Naive thymus-derived CD4-positive, alpha-beta T cell (primary cell): ENCODE measurements around the gene CXCR4. TPM values are rescaled to one million over a fixed set of nuclear protein-coding genes. Genes with fewer than 3 reads are reported as not detected.

Experiments
- ATAC-seq: fragments of 150-1000 bp; cut with Tn5 transposase; 2 replicates; pipeline ENCODE4 v1.10.0; 2021; ENCODE audit warnings: mild to moderate bottlenecking, moderate library complexity
- CTCF ChIA-PET: fragments of 350-600 bp; sonication (Branson Sonifier 250); formaldehyde crosslinking; loops from one replicate; lab custom pipeline; 2021; ENCODE audit warnings: antibody characterized with exemption; lab: Charles Lee
- POLR2A ChIA-PET: fragments of 350-600 bp; sonication (Branson Sonifier 250); formaldehyde crosslinking; loops from one replicate; lab custom pipeline; 2021; ENCODE audit warnings: antibody characterized with exemption, inconsistent platforms; lab: Charles Lee
- DNase-seq, 9 donors: peaks; one replicate each; pipeline versions ENCODE4 v3.0.0 to v3.0.0-alpha.2; 2020 to 2022; ENCODE audit warnings: mixed read lengths in 1 of 9
- H3K27ac ChIP-seq: one replicate; pipeline ENCODE4 v1.7.0; 2013; ENCODE audit warnings: mild to moderate bottlenecking, low read depth, low read length, moderate library complexity
- H3K27me3 ChIP-seq, 2 donors: one replicate each; pipeline ENCODE4 v1.7.0; 2013; ENCODE audit warnings: low read length in 2 of 2, mild to moderate bottlenecking in 2 of 2, moderate library complexity in 2 of 2; ENCODE audit not compliant: control insufficient read depth in 2 of 2, insufficient read depth in 2 of 2
- H3K36me3 ChIP-seq, 3 experiments: 1 replicate in 2 of 3; 2 replicates in 1 of 3; pipeline ENCODE4 v1.7.0; 2013; ENCODE audit warnings: low read length in 3 of 3, mild to moderate bottlenecking in 3 of 3, moderate library complexity in 1 of 3; ENCODE audit not compliant: insufficient read depth in 3 of 3, control insufficient read depth in 2 of 3
- H3K4me1 ChIP-seq, 2 donors: one replicate each; pipeline ENCODE4 v1.7.0; 2013; ENCODE audit warnings: low read length in 2 of 2, mild to moderate bottlenecking in 2 of 2, moderate library complexity in 1 of 2; ENCODE audit not compliant: control insufficient read depth in 2 of 2, insufficient read depth in 2 of 2
- H3K4me3 ChIP-seq: 2 replicates; pipeline ENCODE4 v1.7.0; 2013; ENCODE audit warnings: mild to moderate bottlenecking, low read length
- H3K9me3 ChIP-seq, 3 experiments: 1 replicate in 2 of 3; 2 replicates in 1 of 3; pipeline ENCODE4 v1.7.0; 2013; ENCODE audit warnings: low read length in 3 of 3; ENCODE audit not compliant: control insufficient read depth in 2 of 3
- H3K27ac Mint-ChIP-seq, 9 donors: one replicate each; pipeline ENCODE4 v1.8.0; 2020 to 2022; ENCODE audit warnings: mixed read lengths in 9 of 9, mild to moderate bottlenecking in 8 of 9, moderate library complexity in 5 of 9, inconsistent platforms in 2 of 9
- H3K27me3 Mint-ChIP-seq, 5 donors: one replicate each; pipeline ENCODE4 v1.8.0; 2021 to 2022; ENCODE audit warnings: mixed read lengths in 5 of 5, mild to moderate bottlenecking in 1 of 5
- H3K36me3 Mint-ChIP-seq, 5 donors: one replicate each; pipeline ENCODE4 v1.8.0; 2020 to 2022; ENCODE audit warnings: mixed read lengths in 5 of 5, mild to moderate bottlenecking in 3 of 5, inconsistent platforms in 1 of 5
- H3K4me1 Mint-ChIP-seq, 7 donors: one replicate each; pipeline ENCODE4 v1.8.0; 2020 to 2022; ENCODE audit warnings: mixed read lengths in 7 of 7, mild to moderate bottlenecking in 3 of 7, inconsistent platforms in 1 of 7
- H3K4me3 Mint-ChIP-seq, 10 donors: one replicate each; pipeline ENCODE4 v1.8.0; 2020 to 2022; ENCODE audit warnings: mild to moderate bottlenecking in 10 of 10, mixed read lengths in 10 of 10, moderate library complexity in 6 of 10, inconsistent platforms in 2 of 10
- H3K9me3 Mint-ChIP-seq, 11 donors: one replicate each; pipeline ENCODE4 v1.8.0; 2020 to 2022; ENCODE audit warnings: mixed read lengths in 11 of 11, mild to moderate bottlenecking in 4 of 11, inconsistent platforms in 1 of 11, moderate library complexity in 1 of 11
- intact Hi-C, 2 donors: fragments of 100-400 bp; cut with micrococcal nuclease; formaldehyde crosslinking; loops; one replicate each; pipeline ENCODE4 v1.15.1; 2023
- polyA plus RNA-seq, 2 donors: library from polyadenylated mRNA; unstranded; fragments of 300-500 nt; fragmentation: Illumina TruSeq; gene quantifications; one replicate each; pipeline ENCODE4 v1.2.3, GENCODE V29; 2021
- total RNA-seq, 6 experiments: library from RNA in 5 of 6; stranded (reverse) in 5 of 6; gene quantifications; 1 replicate in 5 of 6; 2 replicates in 1 of 6; pipeline ENCODE4 v1.2.3 and lab custom pipeline; 2021 to 2026

Gene CXCR4
- total and polyA plus RNA-seq, 7 experiments from 2014 or later: 239 to 1,323 (median 368) TPM

DNA sequence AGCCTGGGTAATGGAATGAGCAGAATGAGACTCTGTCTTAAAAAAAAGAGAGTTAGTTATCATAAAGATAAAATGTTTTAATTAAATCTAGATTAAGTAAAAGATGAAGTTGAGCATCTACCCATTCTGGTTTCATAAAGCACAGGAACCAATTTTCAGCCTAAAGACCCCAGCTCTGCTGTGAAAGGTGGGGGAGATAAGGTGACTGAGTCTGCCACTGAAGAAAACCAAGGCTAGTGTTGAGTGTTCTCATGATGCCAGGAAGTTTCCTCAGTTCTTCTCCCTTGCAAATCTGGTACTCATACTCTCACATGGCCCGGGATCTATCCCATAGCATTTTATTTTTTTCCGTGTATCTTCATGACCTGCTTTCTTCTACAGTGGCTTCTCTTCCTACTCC lies 10.4 kb upstream of the CXCR4 start:
- ChIA-PET CTCF (interaction anchor here (0.5 to 1.8 kb wide), 3 partner anchors 8 to 40 kb away, joined by 4 to 5 read pairs (median 4); no protein-coding TSS in a partner anchor), POLR2A (interaction anchor here (0.6 to 13.4 kb wide), 15 partner anchors 9 to 1993 kb away, joined by 3 to 331 read pairs (median 5); partner anchors contain the start of gene CXCR4)
- peak overlapping the region; percentile 36 for H3K4me3 ChIP-seq
- H3K36me3 ChIP-seq: no peaks in the 10 kb centered on the region
- Mint-ChIP-seq H3K36me3 (peaks cover 0 to 10% (median 0%) of the 10 kb centered on the region in 5 donors), H3K27ac (peak overlapping the region; percentile 94 to 100 (median 99)), H3K4me1 (peaks cover 60 to 100% (median 97%) of the 10 kb centered on the region in 7 donors), H3K27me3 (peaks cover 0 to 60% (median 0%) of the 10 kb centered on the region in 5 donors), H3K4me3 (peak overlapping the region; percentile 46 to 92 (median 81)), H3K9me3 (peaks cover 0 to 2% (median 0%) of the 10 kb centered on the region in 11 donors)
- DNase-seq: peak in 1 of 9 donors; percentile 7
- peaks cover 89% of the 10 kb centered on the region in 2 donors for H3K4me1 ChIP-seq
- H3K9me3 ChIP-seq: no peaks in the 10 kb centered on the region
- no peak for ATAC-seq
- H3K27ac ChIP-seq: peak overlapping the region; percentile 99
- intact Hi-C loops: no loop called here
- H3K27me3 ChIP-seq: no peaks in the 10 kb centered on the region

DNA sequence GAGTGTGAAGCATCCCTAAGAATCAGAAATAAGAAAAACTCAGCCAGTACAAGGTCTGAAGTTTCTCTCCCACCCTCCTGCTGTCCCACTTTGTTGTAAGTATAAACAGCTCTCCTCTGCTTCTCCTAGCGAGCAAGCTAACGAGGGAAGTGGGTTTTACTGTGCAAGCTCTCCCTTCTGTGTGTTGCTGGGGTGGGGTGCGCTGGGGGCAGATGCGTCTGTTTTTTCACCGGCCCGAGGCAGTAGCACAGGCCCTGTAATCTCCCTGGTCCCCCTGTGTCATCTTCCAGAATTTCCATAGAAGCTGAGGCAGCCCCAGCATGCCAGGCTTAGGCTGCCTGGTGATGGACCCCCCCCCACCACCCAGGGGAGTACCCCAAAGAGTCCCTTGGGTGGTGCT lies 9.4 kb upstream of the CXCR4 start:
- ATAC-seq (no peak), DNase-seq (peak in 4 of 9 donors; percentile 49 to 55 (median 51))
- POLR2A ChIA-PET: interaction anchor here (0.6 to 13.4 kb wide), 12 partner anchors 8 to 258 kb away, joined by 3 to 331 read pairs (median 6); partner anchors contain the start of gene CXCR4
- peak overlapping the region in 9 of 10 donors; percentile 67 to 92 (median 78) for H3K4me3 Mint-ChIP-seq
- Histone ChIP-seq H3K36me3 (no peaks in the 10 kb centered on the region), H3K27ac (peak overlapping the region; percentile 99), H3K4me1 (peaks cover 82 to 84% of the 10 kb centered on the region in 2 donors), H3K4me3 (no peak overlapping the region), H3K27me3 (no peaks in the 10 kb centered on the region), H3K9me3 (no peaks in the 10 kb centered on the region)
- H3K27me3 Mint-ChIP-seq: peaks cover 0 to 67% (median 0%) of the 10 kb centered on the region in 5 donors
- H3K4me1 Mint-ChIP-seq: peaks cover 56 to 100% (median 96%) of the 10 kb centered on the region in 7 donors
- H3K27ac Mint-ChIP-seq: peak overlapping the region in 8 of 9 donors; percentile 99 to 100 (median 99)
- H3K9me3 Mint-ChIP-seq: peaks cover 0 to 2% (median 0%) of the 10 kb centered on the region in 11 donors
- peaks cover 0 to 11% (median 0%) of the 10 kb centered on the region in 5 donors for H3K36me3 Mint-ChIP-seq
- intact Hi-C loops: loop anchor here in 1 of 2 donors (1.0 kb wide), 2 partner anchors 8 to 9 kb away; no protein-coding TSS in a partner anchor
- CTCF ChIA-PET: interaction anchor here (1.1 to 1.8 kb wide), 2 partner anchors 9 to 10 kb away, joined by 4 to 5 read pairs; no protein-coding TSS in a partner anchor

DNA sequence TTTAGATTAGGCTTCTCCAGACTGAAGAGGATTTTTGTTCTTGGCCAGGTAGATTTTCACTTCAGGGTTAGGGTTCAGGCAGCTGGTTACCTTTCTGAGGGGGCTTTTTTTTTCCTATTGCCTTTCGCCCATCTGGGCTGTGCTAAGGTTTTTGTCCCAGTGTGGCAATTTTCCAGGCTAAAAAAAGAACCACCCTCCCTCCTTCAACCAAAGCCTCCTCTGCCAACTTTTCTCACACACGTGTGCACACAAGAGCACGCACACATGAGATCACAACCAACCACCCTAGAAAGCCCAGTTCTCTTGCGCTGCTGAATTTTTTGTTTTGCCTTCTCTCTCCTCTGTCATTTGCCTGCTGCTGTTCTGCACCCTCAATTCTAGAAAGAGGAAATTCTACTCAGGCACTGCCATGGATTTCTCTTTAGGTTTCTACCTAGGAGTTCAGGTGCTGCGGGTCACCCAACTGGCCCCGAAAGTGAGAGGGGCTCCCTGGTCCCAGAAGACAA lies 8.5 kb upstream of the CXCR4 start:
- peaks cover 0 to 11% (median 0%) of the 10 kb centered on the region in 5 donors for H3K36me3 Mint-ChIP-seq

DNA sequence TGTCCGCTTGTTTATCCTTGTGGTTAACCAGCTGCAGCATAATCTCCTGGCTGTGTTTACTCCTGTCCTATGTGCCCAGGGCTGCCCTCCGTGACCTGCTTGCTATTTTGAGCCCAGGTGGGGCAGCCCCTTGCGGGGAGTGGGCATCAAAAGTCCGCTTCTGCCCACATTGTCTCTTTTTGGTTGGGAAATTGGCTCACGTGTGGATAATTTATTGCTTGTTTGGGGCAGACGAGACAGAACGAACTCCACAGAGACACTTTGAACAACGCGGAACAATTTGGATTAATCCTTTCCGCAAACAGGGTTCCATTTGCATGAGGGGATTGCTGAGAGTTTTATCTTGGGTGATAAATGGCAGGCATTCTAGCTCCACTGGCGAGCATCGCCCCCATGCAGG lies 8.1 kb upstream of the CXCR4 start:
- ATAC-seq (no peak), DNase-seq (no peak)
- Mint-ChIP-seq H3K36me3 (peaks cover 0 to 11% (median 0%) of the 10 kb centered on the region in 5 donors), H3K4me3 (peak overlapping the region in 9 of 10 donors; percentile 9 to 92 (median 78)), H3K27ac (peak overlapping the region in 8 of 9 donors; percentile 99 to 100 (median 99)), H3K27me3 (peaks cover 0 to 80% (median 0%) of the 10 kb centered on the region in 5 donors), H3K9me3 (peaks cover 0 to 5% (median 0%) of the 10 kb centered on the region in 11 donors), H3K4me1 (peaks cover 48 to 100% (median 96%) of the 10 kb centered on the region in 7 donors)
- Histone ChIP-seq H3K9me3 (no peaks in the 10 kb centered on the region), H3K36me3 (no peaks in the 10 kb centered on the region), H3K4me3 (no peak overlapping the region), H3K27ac (peak overlapping the region; percentile 99), H3K27me3 (no peaks in the 10 kb centered on the region), H3K4me1 (peaks cover 72 to 81% of the 10 kb centered on the region in 2 donors)
- POLR2A ChIA-PET: interaction anchor here (0.6 to 6.0 kb wide), 10 partner anchors 8 to 251 kb away, joined by 3 to 178 read pairs (median 5); no protein-coding TSS in a partner anchor
- CTCF ChIA-PET: interaction anchor here (0.7 to 2.0 kb wide), 4 partner anchors 9 to 252 kb away, joined by 3 to 8 read pairs (median 4); no protein-coding TSS in a partner anchor
- intact Hi-C loops: no loop called here

More for the DNA sequence above, 8.5 kb upstream of the CXCR4 start:
- H3K4me3 ChIP-seq: no peak overlapping the region
- H3K27me3 ChIP-seq: no peaks in the 10 kb centered on the region
- no peaks in the 10 kb centered on the region for H3K9me3 ChIP-seq
- Mint-ChIP-seq H3K9me3 (peaks cover 0 to 4% (median 0%) of the 10 kb centered on the region in 11 donors), H3K27ac (peak overlapping the region in 8 of 9 donors; percentile 99 to 100 (median 99)), H3K27me3 (peaks cover 0 to 76% (median 0%) of the 10 kb centered on the region in 5 donors), H3K4me3 (peak overlapping the region in 9 of 10 donors; percentile 67 to 92 (median 78)), H3K4me1 (peaks cover 51 to 100% (median 96%) of the 10 kb centered on the region in 7 donors)
- H3K27ac ChIP-seq: peak overlapping the region; percentile 99
- peaks cover 76 to 85% of the 10 kb centered on the region in 2 donors for H3K4me1 ChIP-seq
- no peak for ATAC-seq
- CTCF ChIA-PET: interaction anchor here (0.7 to 2.0 kb wide), 3 partner anchors 9 to 173 kb away, joined by 3 to 8 read pairs (median 4); no protein-coding TSS in a partner anchor
- H3K36me3 ChIP-seq: no peaks in the 10 kb centered on the region
- POLR2A ChIA-PET: interaction anchor here (0.6 to 6.0 kb wide), 7 partner anchors 8 to 250 kb away, joined by 3 to 178 read pairs (median 6); no protein-coding TSS in a partner anchor
- peak in 1 of 9 donors; percentile 26 for DNase-seq
- intact Hi-C loops: no loop called here

DNA sequence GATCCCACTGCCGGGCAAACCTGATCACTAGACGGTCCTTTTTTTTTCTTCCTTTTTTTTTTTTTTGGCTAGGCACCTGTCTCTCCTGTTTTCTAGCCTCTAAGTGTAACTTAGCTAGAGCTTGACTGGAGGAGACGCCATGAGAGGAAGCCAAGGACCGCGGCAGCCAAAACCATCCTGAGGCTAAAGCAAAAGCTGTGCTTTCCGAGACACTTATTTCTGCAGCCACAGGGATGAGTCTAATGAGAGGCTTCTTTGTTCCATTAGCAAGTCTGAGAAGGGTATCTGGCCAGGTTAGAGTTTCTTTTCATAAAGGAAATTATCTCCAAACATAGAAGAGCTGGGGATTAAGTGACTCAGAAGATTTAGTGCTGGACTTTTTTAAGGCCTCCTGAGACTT lies 7.3 kb upstream of the CXCR4 start:
- no peaks in the 10 kb centered on the region for H3K9me3 ChIP-seq
- no peaks in the 10 kb centered on the region for H3K36me3 ChIP-seq
- peaks cover 65 to 80% of the 10 kb centered on the region in 2 donors for H3K4me1 ChIP-seq
- ChIA-PET POLR2A (interaction anchor here (0.6 to 6.0 kb wide), 14 partner anchors 8 to 129 kb away, joined by 3 to 178 read pairs (median 4); no protein-coding TSS in a partner anchor), CTCF (interaction anchor here (0.6 to 2.0 kb wide), 6 partner anchors 11 to 253 kb away, joined by 3 to 8 read pairs (median 4); no protein-coding TSS in a partner anchor)
- ATAC-seq (no peak), DNase-seq (peak in 1 of 9 donors; percentile 40)
- peak overlapping the region in 9 of 10 donors; percentile 66 to 92 (median 78) for H3K4me3 Mint-ChIP-seq
- peak overlapping the region in 8 of 9 donors; percentile 99 to 100 (median 99) for H3K27ac Mint-ChIP-seq
- peak overlapping the region; percentile 99 for H3K27ac ChIP-seq
- peaks cover 40 to 100% (median 96%) of the 10 kb centered on the region in 7 donors for H3K4me1 Mint-ChIP-seq
- intact Hi-C loops: no loop called here
- H3K27me3 ChIP-seq: no peaks in the 10 kb centered on the region
- peaks cover 0 to 8% (median 0%) of the 10 kb centered on the region in 5 donors for H3K36me3 Mint-ChIP-seq
- peaks cover 0 to 82% (median 0%) of the 10 kb centered on the region in 5 donors for H3K27me3 Mint-ChIP-seq
- peaks cover 0 to 5% (median 0%) of the 10 kb centered on the region in 11 donors for H3K9me3 Mint-ChIP-seq
- peak overlapping the region; percentile 1 for H3K4me3 ChIP-seq

DNA sequence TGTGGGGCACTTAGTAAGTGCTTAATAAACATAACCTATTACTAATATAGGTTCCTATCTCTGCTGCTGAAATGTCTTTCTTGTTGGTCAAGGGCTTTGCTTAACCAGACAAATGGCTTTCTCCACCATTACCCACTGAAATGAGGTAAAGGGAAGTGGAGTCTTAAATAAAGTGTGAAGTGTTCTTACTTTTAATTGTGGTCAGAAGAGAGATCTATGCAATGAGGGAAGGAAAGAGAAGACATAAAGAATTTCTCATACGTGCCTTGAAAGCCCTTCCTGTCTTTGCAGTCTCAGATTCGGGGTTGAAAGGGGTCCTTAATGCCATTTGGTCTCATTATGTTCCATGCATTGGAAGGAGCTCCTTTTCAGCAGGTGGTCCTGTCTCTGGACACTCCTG lies 6.9 kb upstream of the CXCR4 start:
- intact Hi-C loops: no loop called here
- H3K36me3 ChIP-seq: no peaks in the 10 kb centered on the region
- peak overlapping the region; percentile 99 for H3K27ac ChIP-seq
- H3K9me3 ChIP-seq: no peaks in the 10 kb centered on the region
- peaks cover 0 to 86% (median 0%) of the 10 kb centered on the region in 5 donors for H3K27me3 Mint-ChIP-seq
- DNase-seq: peak in 1 of 9 donors; percentile 41
- H3K36me3 Mint-ChIP-seq: peaks cover 0 to 8% (median 0%) of the 10 kb centered on the region in 5 donors
- peaks cover 0 to 5% (median 0%) of the 10 kb centered on the region in 11 donors for H3K9me3 Mint-ChIP-seq
- peak overlapping the region in 9 of 10 donors; percentile 66 to 92 (median 78) for H3K4me3 Mint-ChIP-seq
- ChIA-PET CTCF (interaction anchor here (0.6 to 2.0 kb wide), 5 partner anchors 11 to 211 kb away, joined by 3 to 8 read pairs (median 4); no protein-coding TSS in a partner anchor), POLR2A (interaction anchor here (0.7 to 6.0 kb wide), 11 partner anchors 8 to 112 kb away, joined by 3 to 178 read pairs (median 6); no protein-coding TSS in a partner anchor)
- H3K27ac Mint-ChIP-seq: peak overlapping the region in 8 of 9 donors; percentile 99 to 100 (median 99)
- ATAC-seq: no peak
- peak overlapping the region; percentile 1 for H3K4me3 ChIP-seq
- H3K27me3 ChIP-seq: no peaks in the 10 kb centered on the region
- peaks cover 38 to 100% (median 96%) of the 10 kb centered on the region in 7 donors for H3K4me1 Mint-ChIP-seq
- H3K4me1 ChIP-seq: peaks cover 65 to 80% of the 10 kb centered on the region in 2 donors
